K562 (cell line): Measurements from ENCODE around the gene BCL2L12. TPM values are rescaled to one million over a fixed set of nuclear protein-coding genes. Genes with fewer than 3 reads are reported as not detected.

Source experiments
- ATAC-seq: fragments of 200-7000 bp; cut with Tn5 transposase; 3 replicates; pipeline ENCODE4 v1.9.1; 2020; ENCODE audit warnings: moderate library complexity
- BruUV-seq: library from RNA; stranded (reverse); fragments of 400-500 nt; replicated peaks from 2 replicates; lab custom pipeline; 2021; lab: Mats Ljungman, UMichigan
- CTCF ChIA-PET: fragments of 300-600 bp; formaldehyde crosslinking; extraction: SDS; loops from one replicate; lab custom pipeline; 2021; ENCODE audit warnings: low intra/inter-chr PET ratio; lab: Yijun Ruan, JAX
- POLR2A ChIA-PET: fragments of 300-600, 350-650 bp; sonication (Branson Sonifier 250); formaldehyde crosslinking; extraction: SDS; loops from one replicate; lab custom pipeline; 2021; ENCODE audit warnings: antibody characterized with exemption, inconsistent platforms; lab: Yijun Ruan, JAX
- DNase-seq, 4 experiments: peaks; one replicate each; pipeline versions ENCODE4 v3.0.0 to v3.0.0-alpha.2; 2011 to 2018; ENCODE audit warnings: low spot score in 3 of 4, mixed read lengths in 3 of 4; ENCODE audit errors: extremely low read depth in 1 of 4
- FAIRE-seq: peaks from 2 replicates; lab custom pipeline; 2011; peaks lifted over from hg19 to GRCh38; lab: Jason Lieb, UNC
- H2AFZ ChIP-seq: 2 replicates; pipeline ENCODE4 v1.6.0; 2011; ENCODE audit warnings: low read depth, low read length, control low read depth, inconsistent platforms
- H3K27ac ChIP-seq: fragments of 200-600 bp; 3 replicates; pipeline ENCODE4 v1.8.0; 2011; ENCODE audit warnings: low read depth, mild to moderate bottlenecking, control low read depth, inconsistent platforms, low read length, moderate library complexity, mixed read lengths; ENCODE audit errors: extremely low read depth
- H3K27me3 ChIP-seq, 2 experiments: fragments of 300-600 bp in 1 of 2; 2 replicates in 1 of 2; 3 replicates in 1 of 2; pipeline versions ENCODE4 v1.6.0 to v1.8.0; 2011; ENCODE audit warnings: inconsistent platforms in 2 of 2, low read length in 2 of 2, mild to moderate bottlenecking in 1 of 2, mixed read lengths in 1 of 2, moderate library complexity in 1 of 2; ENCODE audit not compliant: control insufficient read depth in 2 of 2, insufficient read depth in 2 of 2
- H3K36me3 ChIP-seq: fragments of 300-600 bp; 3 replicates; pipeline ENCODE4 v1.8.0; 2011; ENCODE audit warnings: mild to moderate bottlenecking, low read length, inconsistent platforms; ENCODE audit not compliant: control insufficient read depth, insufficient read depth
- H3K4me1 ChIP-seq, 2 experiments: fragments of 200-600 bp in 1 of 2; replicated peaks in 1 of 2; 2 replicates in 1 of 2; 3 replicates in 1 of 2; pipeline versions ENCODE4 v1.5.1 to v1.8.0; 2011; ENCODE audit warnings: inconsistent platforms in 2 of 2, low read length in 2 of 2, mild to moderate bottlenecking in 1 of 2, mixed read lengths in 1 of 2, moderate library complexity in 1 of 2; ENCODE audit not compliant: control insufficient read depth in 2 of 2, insufficient read depth in 2 of 2
- H3K4me2 ChIP-seq: 2 replicates; pipeline ENCODE4 v1.6.1; 2011; ENCODE audit warnings: low read length, control low read depth, inconsistent platforms, mixed read lengths; ENCODE audit not compliant: insufficient read depth
- H3K4me3 ChIP-seq: fragments of 200-600 bp; sonication (generic), shearing (Covaris generic); 2 replicates; pipeline ENCODE4 v1.5.1; 2016; ENCODE audit warnings: control low read depth, inconsistent platforms
- H3K79me2 ChIP-seq: fragments of 200-600 bp; 3 replicates; pipeline ENCODE4 v1.8.0; 2011; ENCODE audit warnings: low read length, inconsistent platforms; ENCODE audit not compliant: control insufficient read depth, insufficient read depth
- H3K9ac ChIP-seq, 2 experiments: 2 replicates each; pipeline versions ENCODE4 v1.6.0 to v1.6.1; 2011; ENCODE audit warnings: low read depth in 2 of 2, low read length in 2 of 2, control low read depth in 1 of 2, inconsistent platforms in 1 of 2, mild to moderate bottlenecking in 1 of 2, mixed read lengths in 1 of 2; ENCODE audit not compliant: insufficient read depth in 1 of 2
- H3K9me1 ChIP-seq: one replicate; pipeline ENCODE4 v1.6.0; 2011; ENCODE audit warnings: inconsistent platforms, mild to moderate bottlenecking, low read length, moderate library complexity; ENCODE audit not compliant: control insufficient read depth, insufficient read depth
- H3K9me3 ChIP-seq: replicated peaks from 2 replicates; pipeline ENCODE4 v1.5.1; 2011; ENCODE audit warnings: low read depth, low read length, inconsistent platforms; ENCODE audit not compliant: control insufficient read depth, insufficient read depth
- H4K20me1 ChIP-seq: replicated peaks from 2 replicates; pipeline ENCODE4 v1.6.1; 2011; ENCODE audit warnings: low read length, inconsistent platforms, mixed read lengths; ENCODE audit not compliant: control insufficient read depth, insufficient read depth
- CTCFL ChIP-seq: IDR thresholded peaks from 2 replicates; pipeline ENCODE4 v1.6.1; 2011; ENCODE audit warnings: borderline replicate concordance, low read depth, mild to moderate bottlenecking, moderate library complexity, low read length; ENCODE audit not compliant: insufficient read depth, poor library complexity, severe bottlenecking
- DACH1 ChIP-seq: fragments of 450-650 bp; IDR thresholded peaks from 2 replicates; pipeline ENCODE4 v1.6.1; 2018; ENCODE audit not compliant: partially characterized antibody
- ETS1 ChIP-seq: conservative IDR thresholded peaks from 2 replicates; pipeline ENCODE4 v1.6.1; 2011; ENCODE audit warnings: low read depth, mild to moderate bottlenecking, low read length; ENCODE audit not compliant: control insufficient read depth
- MAFK ChIP-seq: IDR thresholded peaks from 2 replicates; pipeline ENCODE4 v1.6.1; 2011; ENCODE audit warnings: low read length, improper control_type of control experiment
- NR4A1 ChIP-seq, 2 experiments: fragments of 250-450 bp in 1 of 2; fragments of 450-650 bp in 1 of 2; sonication (Bioruptor Pico) in 1 of 2; IDR thresholded peaks; 2 replicates each; pipeline versions ENCODE4 v1.4.0 to v1.6.1; 2016 to 2020; ENCODE audit warnings: mild to moderate bottlenecking in 2 of 2, missing compliant biosample characterization in 1 of 2, missing genetic modification characterization in 1 of 2, moderate library complexity in 1 of 2
- PCBP1 ChIP-seq: fragments of 200-400 bp; formaldehyde crosslinking; IDR thresholded peaks from 2 replicates; pipeline ENCODE4 v1.6.1; 2018; ENCODE audit warnings: mild to moderate bottlenecking, low read depth, low read length; ENCODE audit not compliant: poor library complexity, severe bottlenecking
- RERE ChIP-seq: sonication (generic); formaldehyde crosslinking; IDR thresholded peaks from 2 replicates; pipeline ENCODE4 v1.8.0; 2023; ENCODE audit warnings: missing genetic modification reagents, mild to moderate bottlenecking, borderline replicate concordance
- VEZF1 ChIP-seq: fragments of 200-800 bp; sonication (Bioruptor generic); IDR thresholded peaks from 2 replicates; pipeline ENCODE4 v1.6.1; 2017; ENCODE audit warnings: missing genetic modification characterization, missing compliant biosample characterization
- ZNF436 ChIP-seq: fragments of 250-450, 450-650 bp; sonication (Bioruptor Pico); formaldehyde crosslinking; IDR thresholded peaks from 2 replicates; pipeline ENCODE4 v1.7.0; 2020; ENCODE audit warnings: mild to moderate bottlenecking
- WGBS: fragments of 100-300 bp; shearing (Covaris generic); methylation state at CpG from one replicate; pipeline ENCODE4 v1.1.6; 2016; ENCODE audit warnings: low coverage, mixed read lengths; ENCODE audit not compliant: insufficient coverage; ENCODE audit errors: missing lambda C conversion rate; 5-methylcytosine and 5-hydroxymethylcytosine counted together
- in situ Hi-C: fragments of 300-500 bp; cut with MboI; formaldehyde crosslinking; loops from 4 replicates; pipeline ENCODE4 v1.15.0; 2018; ENCODE audit warnings: inconsistent platforms, mixed read lengths
- intact Hi-C: fragments of 100-400 bp; cut with micrococcal nuclease; formaldehyde crosslinking; loops from 2 replicates; pipeline ENCODE4 v1.14.2; 2022
- polyA plus RNA-seq, 8 experiments: library from polyadenylated mRNA; depleted of rRNA in 4 of 8; stranded (reverse) in 5 of 8; unstranded in 3 of 8; fragments of >200 nt; fragmentation: Nextera tagmentation in 2 of 8; fragmentation: Illumina TruSeq in 1 of 8; extraction: Ambion mirVana in 2 of 8; extraction: Trizol in 1 of 8; gene quantifications; 2 replicates each; pipeline versions ENCODE4 v1.2.1 to v1.2.3, GENCODE V29; 2011 to 2014; ENCODE audit warnings: inconsistent platforms in 1 of 8, missing spikeins in 1 of 8
- total RNA-seq, 7 experiments: library from RNA; depleted of rRNA in 6 of 7; stranded (reverse); fragments of >200 nt in 6 of 7; fragmentation: Illumina TruSeq in 2 of 7; extraction: Trizol in 2 of 7; gene quantifications; 2 replicates each; pipeline versions ENCODE4 v1.2.1 to v1.2.3, GENCODE V29; 2011 to 2021; ENCODE audit warnings: low replicate concordance in 1 of 7

Gene BCL2L12
- total and polyA plus RNA-seq, 9 of the 15 experiments (the other 6 are each of a cell fraction or from before 2014, with no cell fraction given): 7.4 to 263 (median 81.2) TPM

GRCh38 chr19:49629659-49630058, 36.1 kb upstream of the BCL2L12 start:
- 80% methylated on average over 4 of the region's 9 CpGs for WGBS
- intact Hi-C loops: no loop called here
- H3K9ac ChIP-seq: peak overlapping the region in 1 of 2 experiments; percentile 33; a peak in 1 of 4 replicates
- no peak overlapping the region for H2AFZ ChIP-seq
- ChIA-PET CTCF (no interaction called here), POLR2A (interaction anchor here (1.8 kb wide), 1 partner anchor 11 kb away, joined by 6 read pairs; the partner anchor contains the start of gene RRAS)
- no TSS peak for BruUV-seq
- H3K27me3 ChIP-seq: no peaks in the 10 kb centered on the region
- no peak overlapping the region for H3K27ac ChIP-seq
- H3K4me3 ChIP-seq: no peak overlapping the region
- H3K9me3 ChIP-seq: no peaks in the 10 kb centered on the region
- DNase-seq (no peak), FAIRE-seq (no peak), ATAC-seq (no peak)
- no peaks in the 10 kb centered on the region for H4K20me1 ChIP-seq
- H3K9me1 ChIP-seq: no peaks in the 10 kb centered on the region
- peaks cover 22% of the 10 kb centered on the region; the same call in 1 of the 3 replicates for H3K36me3 ChIP-seq
- H3K4me1 ChIP-seq: peaks cover 6 to 12% of the 10 kb centered on the region in 2 experiments; a peak in 3 of 5 replicates
- no peaks in the 10 kb centered on the region for H3K79me2 ChIP-seq
- in situ Hi-C loops: no loop called here
- H3K4me2 ChIP-seq: no peak overlapping the region
- TF ChIP-seq ZNF436 (CRISPR knock-in tag) (no peak), PCBP1 (no peak), MAFK (no peak), NR4A1 (CRISPR knock-in tag; IDR thresholded peaks at IDR 0.05) (no peak), NR4A1 (tag; IDR thresholded peaks at IDR 0.05) (no peak), RERE (CRISPR knock-in tag) (no peak), VEZF1 (no peak), ETS1 (no peak), DACH1 (no peak), CTCFL (no peak)
